ENCODE measurements around the gene LCN10. TPM values are rescaled to one million over a fixed set of nuclear protein-coding genes. Genes with fewer than 3 reads are reported as not detected.
A peak's percentile ranks its signal among the peaks of the same experiment; 100 is the strongest.

LCN10 gene
- total and polyA plus RNA-seq, 2 of the 13 experiments (the other 11 are each of a cell fraction or from before 2014, with no cell fraction given) = 0.53 to 0.61 TPM

DNA sequence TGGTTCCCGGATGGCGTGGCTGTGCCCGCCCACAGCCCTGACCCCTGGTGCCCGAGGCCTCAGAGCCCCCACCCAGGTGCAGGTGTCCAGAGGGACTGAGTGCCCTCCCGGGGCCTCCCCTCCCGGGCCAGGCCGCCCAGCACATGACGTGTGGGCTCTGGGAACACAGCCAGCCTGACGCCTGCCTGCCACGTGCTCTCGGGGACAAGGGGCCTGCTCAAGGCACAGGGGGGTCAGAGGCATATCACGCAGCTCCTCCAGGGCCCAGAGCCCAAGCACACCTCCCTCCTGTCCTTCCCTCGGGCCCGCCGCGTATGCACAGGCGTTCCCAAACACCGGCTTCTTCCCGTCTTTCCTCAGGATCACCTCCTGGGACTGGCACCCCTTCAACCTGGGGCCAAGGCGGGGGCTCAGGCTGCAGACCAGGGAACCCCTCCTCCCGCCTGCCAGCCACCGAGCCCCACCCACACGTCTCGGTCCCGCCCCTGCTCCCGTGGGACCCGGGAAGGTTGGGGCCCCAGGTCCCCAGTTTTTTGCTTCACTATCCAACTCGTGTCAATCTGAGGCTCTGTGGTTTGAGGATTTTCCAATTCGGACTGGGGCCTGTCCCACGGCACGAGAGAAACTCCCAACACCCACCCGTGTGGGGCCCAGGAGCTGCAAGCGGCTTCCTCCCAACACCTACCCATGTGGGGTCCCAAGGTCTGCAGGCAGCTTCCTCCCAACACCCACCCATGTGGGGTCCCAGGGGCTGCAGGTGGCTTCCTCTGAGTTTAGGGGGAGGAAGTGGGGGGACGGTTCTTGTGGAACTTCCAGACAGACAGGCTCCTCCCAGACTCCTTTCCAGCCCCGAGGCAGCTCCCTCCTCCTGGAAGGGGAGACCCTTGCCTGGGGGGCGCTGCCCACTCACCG, 1.5 kb downstream of the LCN10 start (continued):
- TF ChIP-seq MZF1 (CRISPR knock-in tag; IDR thresholded peaks at IDR 0.05; ENCODE audit: borderline replicate concordance) (no peak), ZNF766 (CRISPR knock-in tag; IDR thresholded peaks at IDR 0.05; ENCODE audit: borderline replicate concordance) (no peak), ZFP62 (CRISPR knock-in tag; IDR thresholded peaks at IDR 0.05) (no peak), ZNF883 (CRISPR knock-in tag; IDR thresholded peaks at IDR 0.05; ENCODE audit: not compliant biosample characterization) (peak; percentile 64), ZFY (CRISPR knock-in tag; IDR thresholded peaks at IDR 0.05) (peak; percentile 62), TBX2 (CRISPR knock-in tag; IDR thresholded peaks at IDR 0.05; ENCODE audit: borderline replicate concordance) (peak; percentile 79; the same call in 1 of the 2 replicates), ZZZ3 (CRISPR knock-in tag; IDR thresholded peaks at IDR 0.05; ENCODE audit: borderline replicate concordance) (no peak), EHMT2 (IDR thresholded peaks at IDR 0.05; ENCODE audit: borderline replicate concordance, low read depth, low read length) (no peak), ZNF570 (CRISPR knock-in tag; IDR thresholded peaks at IDR 0.05; ENCODE audit: borderline replicate concordance) (no peak), ZSCAN25 (CRISPR knock-in tag; IDR thresholded peaks at IDR 0.05) (no peak), MTF1 (CRISPR knock-in tag; IDR thresholded peaks at IDR 0.05) (no peak), SRF (IDR thresholded peaks at IDR 0.05; ENCODE audit: low read depth, low read length) (no peak), HOXD1 (CRISPR knock-in tag; IDR thresholded peaks at IDR 0.05) (peak; percentile 40; the same call in 1 of the 2 replicates), KLF9 (CRISPR knock-in tag; IDR thresholded peaks at IDR 0.05; ENCODE audit: low read depth) (no peak), GABPA (IDR thresholded peaks at IDR 0.05; ENCODE audit: low read depth, low read length) (no peak), GABPA (CRISPR knock-in tag; IDR thresholded peaks at IDR 0.05; ENCODE audit: low read depth) (no peak), ZNF12 (CRISPR knock-in tag; IDR thresholded peaks at IDR 0.05) (no peak), TCF7 (IDR thresholded peaks at IDR 0.05; ENCODE audit: low read depth) (no peak), SP140L (CRISPR knock-in tag; IDR thresholded peaks at IDR 0.05; ENCODE audit: borderline replicate concordance) (no peak), KDM1A (CRISPR knock-in tag; IDR thresholded peaks at IDR 0.05) (no peak), ZNF746 (CRISPR knock-in tag; IDR thresholded peaks at IDR 0.05) (no peak; the same call in 1 of the 2 replicates), HNRNPK (IDR thresholded peaks at IDR 0.05; ENCODE audit: low read depth, low read length, poor library complexity, severe bottlenecking) (no peak), FOXO1 (CRISPR knock-in tag; IDR thresholded peaks at IDR 0.05) (no peak), BRCA1 (CRISPR knock-in tag; IDR thresholded peaks at IDR 0.05) (no peak), BRD4 (CRISPR knock-in tag; IDR thresholded peaks at IDR 0.05) (no peak)
- TF ChIP-seq, protein P1, sequence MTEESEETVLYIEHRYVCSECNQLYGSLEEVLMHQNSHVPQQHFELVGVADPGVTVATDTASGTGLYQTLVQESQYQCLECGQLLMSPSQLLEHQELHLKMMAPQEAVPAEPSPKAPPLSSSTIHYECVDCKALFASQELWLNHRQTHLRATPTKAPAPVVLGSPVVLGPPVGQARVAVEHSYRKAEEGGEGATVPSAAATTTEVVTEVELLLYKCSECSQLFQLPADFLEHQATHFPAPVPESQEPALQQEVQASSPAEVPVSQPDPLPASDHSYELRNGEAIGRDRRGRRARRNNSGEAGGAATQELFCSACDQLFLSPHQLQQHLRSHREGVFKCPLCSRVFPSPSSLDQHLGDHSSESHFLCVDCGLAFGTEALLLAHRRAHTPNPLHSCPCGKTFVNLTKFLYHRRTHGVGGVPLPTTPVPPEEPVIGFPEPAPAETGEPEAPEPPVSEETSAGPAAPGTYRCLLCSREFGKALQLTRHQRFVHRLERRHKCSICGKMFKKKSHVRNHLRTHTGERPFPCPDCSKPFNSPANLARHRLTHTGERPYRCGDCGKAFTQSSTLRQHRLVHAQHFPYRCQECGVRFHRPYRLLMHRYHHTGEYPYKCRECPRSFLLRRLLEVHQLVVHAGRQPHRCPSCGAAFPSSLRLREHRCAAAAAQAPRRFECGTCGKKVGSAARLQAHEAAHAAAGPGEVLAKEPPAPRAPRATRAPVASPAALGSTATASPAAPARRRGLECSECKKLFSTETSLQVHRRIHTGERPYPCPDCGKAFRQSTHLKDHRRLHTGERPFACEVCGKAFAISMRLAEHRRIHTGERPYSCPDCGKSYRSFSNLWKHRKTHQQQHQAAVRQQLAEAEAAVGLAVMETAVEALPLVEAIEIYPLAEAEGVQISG (CRISPR knock-in tag; IDR thresholded peaks at IDR 0.05) = peak; percentile 57
- TF ChIP-seq, protein P2, sequence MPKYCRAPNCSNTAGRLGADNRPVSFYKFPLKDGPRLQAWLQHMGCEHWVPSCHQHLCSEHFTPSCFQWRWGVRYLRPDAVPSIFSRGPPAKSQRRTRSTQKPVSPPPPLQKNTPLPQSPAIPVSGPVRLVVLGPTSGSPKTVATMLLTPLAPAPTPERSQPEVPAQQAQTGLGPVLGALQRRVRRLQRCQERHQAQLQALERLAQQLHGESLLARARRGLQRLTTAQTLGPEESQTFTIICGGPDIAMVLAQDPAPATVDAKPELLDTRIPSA (CRISPR knock-in tag; IDR thresholded peaks at IDR 0.05; ENCODE audit: borderline replicate concordance) = 0 out of 2 replicates have a peak, but pooled peaks have one; percentile 74
- TF ChIP-seq, protein P3, sequence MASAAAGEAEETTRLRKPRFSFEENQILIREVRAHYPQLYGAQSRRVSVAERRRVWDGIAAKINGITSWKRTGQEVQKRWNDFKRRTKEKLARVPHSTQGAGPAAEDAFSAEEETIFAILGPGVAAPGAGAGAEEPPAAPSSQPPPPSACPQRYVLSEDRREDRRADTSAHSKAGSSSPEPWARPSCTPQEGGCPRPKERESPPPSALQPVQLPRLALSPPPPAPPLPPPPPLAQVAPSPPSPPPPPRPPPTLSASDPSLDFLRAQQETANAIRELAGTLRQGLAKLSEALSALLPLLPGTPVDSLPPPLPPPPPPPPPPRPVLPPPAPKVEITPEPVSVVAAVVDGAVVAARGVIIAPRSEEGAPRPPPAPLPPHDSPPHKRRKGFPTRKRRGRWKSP (CRISPR knock-in tag; IDR thresholded peaks at IDR 0.05) = peak; percentile 68
